HL-60 (cell line): Measurements from ENCODE around the gene NHERF2.

Experiments used
- DNase-seq, 2 experiments: peaks; one replicate each; pipeline ENCODE4 v3.0.0-alpha.2; 2010 to 2020; ENCODE audit warnings: low read depth in 1 of 2, low spot score in 1 of 2
- H3K27ac ChIP-seq: fragments of 250-450 bp; sonication (Bioruptor Pico); replicated peaks from 2 replicates; pipeline ENCODE4 v1.5.1; 2020; ENCODE audit warnings: mild to moderate bottlenecking, moderate library complexity
- H3K27me3 ChIP-seq: fragments of 250-450 bp; sonication (Bioruptor Pico); 2 replicates; pipeline ENCODE4 v1.5.1; 2021; ENCODE audit warnings: mild to moderate bottlenecking, moderate library complexity; ENCODE audit not compliant: insufficient read depth, poor library complexity, severe bottlenecking
- H3K4me3 ChIP-seq: replicated peaks from 2 replicates; pipeline ENCODE4 v1.5.1; 2011; ENCODE audit warnings: mild to moderate bottlenecking, control low read depth, low read length; ENCODE audit not compliant: insufficient read depth
- GABPA ChIP-seq: IDR thresholded peaks from 2 replicates; pipeline ENCODE4 v1.6.1; 2012; ENCODE audit warnings: low read depth
- POLR2AphosphoS5 ChIP-seq: IDR thresholded peaks from 2 replicates; pipeline ENCODE4 v1.6.1; 2012; ENCODE audit warnings: low read depth
- SPI1 ChIP-seq: IDR thresholded peaks from 2 replicates; pipeline ENCODE4 v1.6.1; 2012; ENCODE audit warnings: low read depth, mild to moderate bottlenecking, borderline replicate concordance
- TF ChIP-seq, protein P1 (sequence below): IDR thresholded peaks from 2 replicates; pipeline ENCODE4 v1.6.1; 2012; ENCODE audit warnings: low read depth; ENCODE audit not compliant: insufficient replicate concordance
- TF ChIP-seq, protein P2 (sequence below): IDR thresholded peaks from one replicate; pipeline ENCODE4 v1.5.1; 2011; ENCODE audit warnings: low read length, control low read depth, inconsistent platforms; ENCODE audit not compliant: insufficient read depth

The NHERF2 gene

DNA sequence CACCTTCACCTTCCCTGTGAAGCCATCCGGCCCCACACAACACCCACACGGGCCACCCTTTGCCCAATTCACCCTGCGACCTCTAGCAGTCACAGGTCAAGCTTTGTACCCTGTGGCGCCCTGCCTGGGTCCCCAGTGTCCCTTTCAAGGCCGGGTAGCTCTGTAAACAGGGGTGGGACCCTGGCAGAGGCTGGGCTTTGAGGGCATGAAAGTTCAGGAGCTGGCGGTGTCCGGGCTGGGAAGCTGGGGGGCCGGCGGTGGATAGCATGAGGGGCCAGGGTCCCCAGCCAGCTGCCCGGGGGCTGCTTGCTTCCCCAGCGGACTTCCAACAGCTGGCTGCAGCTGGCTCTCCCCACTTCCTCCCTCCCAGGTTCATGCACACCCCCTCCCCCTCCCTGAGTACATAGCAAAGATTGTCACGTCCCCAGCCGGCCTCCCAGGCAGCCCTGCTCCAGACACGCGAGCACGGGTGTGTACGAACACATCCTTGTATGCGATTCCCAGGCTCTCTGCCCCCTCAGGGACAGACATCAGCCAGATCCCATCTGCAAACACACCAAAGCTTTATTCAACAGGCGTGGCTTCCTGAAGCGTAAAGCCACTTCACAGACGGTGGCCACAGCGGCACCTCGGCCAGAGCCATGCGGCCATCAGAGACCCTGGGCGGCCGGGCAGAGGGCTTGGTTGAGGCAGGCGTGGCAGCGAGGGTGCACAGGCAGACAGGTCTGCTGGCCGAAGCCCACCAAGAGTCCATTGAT lies 12.8 kb downstream of the NHERF2 start:
- TF ChIP-seq SPI1 (peak; percentile 65; the same call in 1 of the 2 replicates), GABPA (no peak)
- H3K27me3 ChIP-seq, result no peaks in the 10 kb centered on the region
- DNase-seq, result peak in 1 of 2 experiments; percentile 42
- H3K4me3 ChIP-seq, result no peak overlapping the region
- no peak overlapping the region for H3K27ac ChIP-seq

DNA sequence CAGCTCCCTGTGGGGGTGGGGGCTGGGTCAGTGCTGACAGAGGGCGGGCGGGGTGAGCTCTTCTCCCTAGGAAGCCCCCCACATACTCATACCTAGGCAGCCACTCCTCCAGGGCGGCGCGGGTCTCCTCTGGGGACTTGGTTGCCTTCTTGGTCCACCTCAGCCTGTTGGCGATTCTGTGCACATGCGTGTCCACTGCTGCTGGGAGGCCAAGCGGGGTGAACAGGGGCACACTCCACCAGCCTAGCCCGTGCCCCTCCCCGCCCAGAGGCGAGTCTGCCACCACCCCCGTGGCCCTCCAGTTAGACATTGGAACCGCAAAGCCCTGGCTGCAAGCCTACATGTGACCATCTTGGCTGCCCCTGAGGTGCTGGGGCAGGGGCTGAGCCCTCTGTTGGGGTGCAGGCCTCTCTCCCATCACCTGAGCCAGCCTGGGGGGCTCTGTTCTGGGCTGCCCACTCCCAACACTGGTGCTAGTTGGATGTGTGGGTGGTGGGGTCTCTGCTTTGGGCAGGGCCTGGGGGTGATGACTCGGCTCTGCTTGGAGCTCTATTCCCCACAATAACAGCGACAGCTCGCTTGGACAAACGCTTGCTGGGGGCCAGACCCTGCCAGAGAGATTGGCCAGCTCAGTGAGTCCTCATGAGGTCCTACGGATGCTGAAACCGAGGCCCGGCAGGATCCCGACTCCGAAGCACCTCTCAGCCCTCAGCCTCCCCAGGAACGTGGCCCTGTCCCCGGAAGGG lies 13.5 kb downstream of the NHERF2 start:
- TF ChIP-seq, protein P1, sequence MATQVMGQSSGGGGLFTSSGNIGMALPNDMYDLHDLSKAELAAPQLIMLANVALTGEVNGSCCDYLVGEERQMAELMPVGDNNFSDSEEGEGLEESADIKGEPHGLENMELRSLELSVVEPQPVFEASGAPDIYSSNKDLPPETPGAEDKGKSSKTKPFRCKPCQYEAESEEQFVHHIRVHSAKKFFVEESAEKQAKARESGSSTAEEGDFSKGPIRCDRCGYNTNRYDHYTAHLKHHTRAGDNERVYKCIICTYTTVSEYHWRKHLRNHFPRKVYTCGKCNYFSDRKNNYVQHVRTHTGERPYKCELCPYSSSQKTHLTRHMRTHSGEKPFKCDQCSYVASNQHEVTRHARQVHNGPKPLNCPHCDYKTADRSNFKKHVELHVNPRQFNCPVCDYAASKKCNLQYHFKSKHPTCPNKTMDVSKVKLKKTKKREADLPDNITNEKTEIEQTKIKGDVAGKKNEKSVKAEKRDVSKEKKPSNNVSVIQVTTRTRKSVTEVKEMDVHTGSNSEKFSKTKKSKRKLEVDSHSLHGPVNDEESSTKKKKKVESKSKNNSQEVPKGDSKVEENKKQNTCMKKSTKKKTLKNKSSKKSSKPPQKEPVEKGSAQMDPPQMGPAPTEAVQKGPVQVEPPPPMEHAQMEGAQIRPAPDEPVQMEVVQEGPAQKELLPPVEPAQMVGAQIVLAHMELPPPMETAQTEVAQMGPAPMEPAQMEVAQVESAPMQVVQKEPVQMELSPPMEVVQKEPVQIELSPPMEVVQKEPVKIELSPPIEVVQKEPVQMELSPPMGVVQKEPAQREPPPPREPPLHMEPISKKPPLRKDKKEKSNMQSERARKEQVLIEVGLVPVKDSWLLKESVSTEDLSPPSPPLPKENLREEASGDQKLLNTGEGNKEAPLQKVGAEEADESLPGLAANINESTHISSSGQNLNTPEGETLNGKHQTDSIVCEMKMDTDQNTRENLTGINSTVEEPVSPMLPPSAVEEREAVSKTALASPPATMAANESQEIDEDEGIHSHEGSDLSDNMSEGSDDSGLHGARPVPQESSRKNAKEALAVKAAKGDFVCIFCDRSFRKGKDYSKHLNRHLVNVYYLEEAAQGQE, result no peak
- TF ChIP-seq POLR2AphosphoS5, result no peak
- no peak for TF ChIP-seq GABPA
- TF ChIP-seq, protein P2, sequence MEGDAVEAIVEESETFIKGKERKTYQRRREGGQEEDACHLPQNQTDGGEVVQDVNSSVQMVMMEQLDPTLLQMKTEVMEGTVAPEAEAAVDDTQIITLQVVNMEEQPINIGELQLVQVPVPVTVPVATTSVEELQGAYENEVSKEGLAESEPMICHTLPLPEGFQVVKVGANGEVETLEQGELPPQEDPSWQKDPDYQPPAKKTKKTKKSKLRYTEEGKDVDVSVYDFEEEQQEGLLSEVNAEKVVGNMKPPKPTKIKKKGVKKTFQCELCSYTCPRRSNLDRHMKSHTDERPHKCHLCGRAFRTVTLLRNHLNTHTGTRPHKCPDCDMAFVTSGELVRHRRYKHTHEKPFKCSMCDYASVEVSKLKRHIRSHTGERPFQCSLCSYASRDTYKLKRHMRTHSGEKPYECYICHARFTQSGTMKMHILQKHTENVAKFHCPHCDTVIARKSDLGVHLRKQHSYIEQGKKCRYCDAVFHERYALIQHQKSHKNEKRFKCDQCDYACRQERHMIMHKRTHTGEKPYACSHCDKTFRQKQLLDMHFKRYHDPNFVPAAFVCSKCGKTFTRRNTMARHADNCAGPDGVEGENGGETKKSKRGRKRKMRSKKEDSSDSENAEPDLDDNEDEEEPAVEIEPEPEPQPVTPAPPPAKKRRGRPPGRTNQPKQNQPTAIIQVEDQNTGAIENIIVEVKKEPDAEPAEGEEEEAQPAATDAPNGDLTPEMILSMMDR, result no peak
- TF ChIP-seq SPI1, result no peak
- no peak for DNase-seq
- no peaks in the 10 kb centered on the region for H3K27me3 ChIP-seq
- H3K27ac ChIP-seq, result no peak overlapping the region
- H3K4me3 ChIP-seq, result no peak overlapping the region

DNA sequence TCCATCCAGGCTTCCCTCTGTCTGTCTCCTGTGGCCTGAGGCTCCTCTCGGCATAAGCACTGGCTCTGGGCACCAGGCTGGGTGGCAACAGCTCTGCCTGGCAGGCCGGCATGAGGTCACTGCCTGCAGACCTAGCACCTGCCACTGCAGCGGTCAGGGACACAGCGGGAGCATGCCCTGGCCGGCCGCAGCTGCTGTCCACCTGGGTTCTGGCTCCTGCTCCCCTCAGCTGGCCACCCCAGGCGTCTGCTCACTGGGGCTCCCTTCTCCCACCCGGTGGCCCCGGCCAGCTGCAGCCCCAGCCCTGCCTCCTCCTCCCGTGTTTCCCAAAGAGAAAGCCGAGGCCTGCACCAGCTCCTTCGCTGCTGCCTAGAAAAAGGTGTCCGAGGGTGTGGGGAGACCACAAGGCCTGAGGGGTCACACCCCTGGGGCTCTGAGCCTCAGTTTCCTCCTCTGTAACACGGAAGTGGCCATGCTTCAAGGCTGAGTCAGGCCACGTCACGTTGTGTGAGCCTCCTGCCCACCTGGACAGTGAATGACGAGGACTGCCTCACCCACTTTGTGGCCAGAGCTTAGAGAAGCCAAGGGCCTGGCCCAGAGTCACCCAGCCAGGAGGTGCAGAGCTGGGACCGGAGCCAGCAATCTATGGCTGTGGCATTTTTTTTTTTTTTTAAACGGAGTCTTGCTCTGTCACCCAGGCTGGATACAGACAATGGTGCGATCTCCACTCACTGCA lies 14.3 kb downstream of the NHERF2 start:
- Histone ChIP-seq H3K27ac (no peak overlapping the region), H3K4me3 (no peak overlapping the region), H3K27me3 (no peaks in the 10 kb centered on the region)
- TF ChIP-seq GABPA (no peak), POLR2AphosphoS5 (no peak), SPI1 (no peak)
- TF ChIP-seq, protein P2, result no peak
- TF ChIP-seq, protein P1, result no peak
- no peak for DNase-seq
